Measurements from ENCODE around the gene ARHGAP6.

Gene ARHGAP6

DNA sequence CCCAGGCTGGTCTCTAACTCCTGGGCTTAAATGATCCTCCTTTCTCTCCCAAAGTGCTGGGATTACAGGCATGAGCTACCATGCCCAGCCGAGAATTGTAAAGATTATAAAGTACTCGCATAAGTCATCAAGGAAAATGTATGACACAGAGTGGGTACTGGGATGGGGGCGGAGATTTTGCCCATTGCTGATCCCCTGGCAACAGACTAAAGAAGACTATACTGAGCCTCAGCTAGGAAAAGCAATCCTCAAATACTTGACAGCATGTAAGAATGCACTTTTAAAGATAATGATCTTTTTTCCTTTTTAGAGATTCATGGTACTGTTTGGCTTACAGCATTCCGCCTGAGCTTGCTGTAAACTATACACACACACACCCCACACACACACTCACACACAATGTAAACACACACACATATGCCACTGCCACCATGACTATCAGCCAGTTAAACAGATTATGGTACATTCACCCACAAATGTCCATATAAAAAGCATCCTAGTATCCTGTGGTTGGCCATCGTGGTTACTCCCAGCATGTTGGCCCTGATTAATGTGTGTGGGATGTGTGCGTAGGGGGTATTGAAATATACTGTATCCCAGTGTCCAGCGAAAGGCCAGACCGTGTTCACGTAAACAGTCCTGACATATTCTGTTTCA lies 259.5 kb downstream of the ARHGAP6 start:
- no peaks in the 10 kb centered on the region for H3K36me3 ChIP-seq (ENCODE audit: control insufficient read depth in 1 of 2, insufficient read depth in 2 of 2, low read length in 2 of 2)
- H3K9me3 ChIP-seq (ENCODE audit: control insufficient read depth in 1 of 2, low read length in 2 of 2) = no peaks in the 10 kb centered on the region
- H3K9ac ChIP-seq (ENCODE audit: low read depth in 1 of 2, low read length in 2 of 2) = no peak overlapping the region
- no peaks in the 10 kb centered on the region for H3K4me1 ChIP-seq (ENCODE audit: control insufficient read depth in 1 of 2, insufficient read depth in 2 of 2, low read length in 2 of 2)
- H3K27ac ChIP-seq (ENCODE audit: low read depth, low read length) = no peak overlapping the region
- H3K4me3 ChIP-seq (ENCODE audit: low read depth in 1 of 2, low read length in 2 of 2) = no peak overlapping the region
- H3K27me3 ChIP-seq (ENCODE audit: control insufficient read depth in 1 of 2, insufficient read depth in 2 of 2, low read length in 2 of 2) = no peaks in the 10 kb centered on the region

DNA sequence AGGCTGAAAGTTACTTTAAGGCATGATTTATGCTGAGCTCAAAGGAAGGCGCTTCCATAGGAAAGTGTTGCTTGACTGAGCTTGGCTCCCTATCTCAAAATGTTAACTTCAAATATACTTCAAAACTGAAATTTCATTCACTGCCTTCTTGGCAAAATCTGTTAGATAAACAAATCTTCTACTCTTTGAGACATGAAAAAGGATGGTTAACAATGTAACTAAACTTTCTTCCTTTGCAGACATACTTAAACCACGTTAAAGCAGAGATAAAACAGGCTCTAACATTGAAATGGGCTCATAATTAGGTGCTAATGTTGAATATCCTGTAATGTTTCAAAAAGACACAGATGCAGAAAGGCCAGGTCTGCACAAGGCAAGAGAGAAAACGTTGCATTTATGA lies 262.1 kb downstream of the ARHGAP6 start:
- Histone ChIP-seq H3K27ac (ENCODE audit: low read depth, low read length) (no peak overlapping the region), H3K36me3 (ENCODE audit: control insufficient read depth in 1 of 2, insufficient read depth in 2 of 2, low read length in 2 of 2) (no peaks in the 10 kb centered on the region), H3K27me3 (ENCODE audit: control insufficient read depth in 1 of 2, insufficient read depth in 2 of 2, low read length in 2 of 2) (no peaks in the 10 kb centered on the region), H3K9me3 (ENCODE audit: control insufficient read depth in 1 of 2, low read length in 2 of 2) (no peaks in the 10 kb centered on the region), H3K4me1 (ENCODE audit: control insufficient read depth in 1 of 2, insufficient read depth in 2 of 2, low read length in 2 of 2) (no peaks in the 10 kb centered on the region), H3K9ac (ENCODE audit: low read depth in 1 of 2, low read length in 2 of 2) (no peak overlapping the region), H3K4me3 (ENCODE audit: low read depth in 1 of 2, low read length in 2 of 2) (no peak overlapping the region)

DNA sequence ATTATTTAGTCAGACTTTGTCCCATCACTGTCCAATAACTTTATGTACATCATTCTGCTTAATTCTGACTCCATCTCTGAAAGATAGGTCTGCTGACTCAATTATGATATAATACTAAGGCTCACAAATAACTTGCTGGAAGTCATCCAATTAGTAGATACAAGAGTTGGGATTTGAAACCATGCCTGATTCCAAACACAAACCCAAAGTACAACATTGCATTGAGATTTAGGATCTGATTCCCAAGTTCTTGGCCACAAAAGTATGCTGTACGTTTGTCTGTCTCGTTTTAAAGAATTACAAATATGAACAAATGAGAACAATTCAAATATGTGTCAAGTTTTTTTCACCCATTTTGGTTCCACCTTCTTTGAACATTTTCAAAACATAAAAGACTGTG lies 263.8 kb downstream of the ARHGAP6 start:
- no peaks in the 10 kb centered on the region for H3K4me1 ChIP-seq (ENCODE audit: control insufficient read depth in 1 of 2, insufficient read depth in 2 of 2, low read length in 2 of 2)
- H3K36me3 ChIP-seq (ENCODE audit: control insufficient read depth in 1 of 2, insufficient read depth in 2 of 2, low read length in 2 of 2) = no peaks in the 10 kb centered on the region
- H3K27me3 ChIP-seq (ENCODE audit: control insufficient read depth in 1 of 2, insufficient read depth in 2 of 2, low read length in 2 of 2) = no peaks in the 10 kb centered on the region
- no peak overlapping the region for H3K27ac ChIP-seq (ENCODE audit: low read depth, low read length)
- no peak overlapping the region for H3K9ac ChIP-seq (ENCODE audit: low read depth in 1 of 2, low read length in 2 of 2)
- no peaks in the 10 kb centered on the region for H3K9me3 ChIP-seq (ENCODE audit: control insufficient read depth in 1 of 2, low read length in 2 of 2)
- no peak overlapping the region for H3K4me3 ChIP-seq (ENCODE audit: low read depth in 1 of 2, low read length in 2 of 2)

DNA sequence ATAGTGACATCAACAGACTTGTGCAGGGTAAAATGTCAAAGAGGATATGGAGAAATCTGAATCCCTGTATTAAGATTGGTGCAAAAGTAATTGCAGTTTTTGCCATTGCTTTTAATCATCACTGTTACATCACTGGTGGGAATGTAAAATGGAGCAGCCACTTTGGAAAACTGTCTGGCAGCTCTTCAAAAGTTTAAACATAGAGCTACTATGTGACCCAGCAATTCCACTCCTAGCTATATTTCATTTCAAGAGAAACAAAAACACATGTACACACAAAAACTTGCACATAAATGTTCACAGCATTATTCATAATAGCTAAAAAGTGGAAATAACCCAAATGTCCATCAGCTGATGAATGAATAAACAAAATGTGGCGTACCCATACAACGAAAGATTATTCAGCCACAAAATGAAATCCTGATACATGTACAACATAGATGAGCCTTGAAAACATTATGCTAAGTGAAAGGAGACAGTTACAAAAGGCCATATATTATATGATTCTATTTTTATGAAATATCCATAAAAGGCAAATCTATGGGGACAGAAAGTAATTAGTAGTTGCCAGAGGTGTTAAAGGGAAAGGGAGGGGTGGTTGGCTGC lies 266.1 kb downstream of the ARHGAP6 start:
- Histone ChIP-seq H3K9ac (ENCODE audit: low read depth in 1 of 2, low read length in 2 of 2) (no peak overlapping the region), H3K36me3 (ENCODE audit: control insufficient read depth in 1 of 2, insufficient read depth in 2 of 2, low read length in 2 of 2) (no peaks in the 10 kb centered on the region), H3K4me3 (ENCODE audit: low read depth in 1 of 2, low read length in 2 of 2) (no peak overlapping the region), H3K9me3 (ENCODE audit: control insufficient read depth in 1 of 2, low read length in 2 of 2) (no peaks in the 10 kb centered on the region), H3K27ac (ENCODE audit: low read depth, low read length) (no peak overlapping the region), H3K27me3 (ENCODE audit: control insufficient read depth in 1 of 2, insufficient read depth in 2 of 2, low read length in 2 of 2) (no peaks in the 10 kb centered on the region), H3K4me1 (ENCODE audit: control insufficient read depth in 1 of 2, insufficient read depth in 2 of 2, low read length in 2 of 2) (no peaks in the 10 kb centered on the region)

DNA sequence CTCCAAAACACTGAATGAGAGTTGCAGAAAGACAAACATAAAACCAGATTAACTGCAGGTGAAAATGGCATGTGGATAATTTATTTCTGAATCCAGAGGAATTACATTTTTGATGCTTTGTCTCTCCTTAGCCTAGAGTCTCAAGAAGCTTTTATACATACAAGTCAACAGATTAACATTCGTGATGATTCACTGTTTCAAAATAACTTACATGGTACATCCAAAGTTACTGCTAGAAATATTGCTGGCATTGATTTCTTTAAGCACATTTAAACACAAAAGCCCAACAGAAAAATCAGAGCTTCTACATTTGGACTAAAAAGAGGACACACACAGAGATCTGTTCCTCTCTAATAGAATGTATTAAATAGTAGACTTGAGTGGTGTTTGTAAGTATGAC lies 266.9 kb downstream of the ARHGAP6 start:
- H3K27me3 ChIP-seq (ENCODE audit: control insufficient read depth in 1 of 2, insufficient read depth in 2 of 2, low read length in 2 of 2) = no peaks in the 10 kb centered on the region
- H3K4me3 ChIP-seq (ENCODE audit: low read depth in 1 of 2, low read length in 2 of 2) = no peak overlapping the region
- no peaks in the 10 kb centered on the region for H3K9me3 ChIP-seq (ENCODE audit: control insufficient read depth in 1 of 2, low read length in 2 of 2)
- no peak overlapping the region for H3K27ac ChIP-seq (ENCODE audit: low read depth, low read length)
- no peak overlapping the region for H3K9ac ChIP-seq (ENCODE audit: low read depth in 1 of 2, low read length in 2 of 2)
- H3K36me3 ChIP-seq (ENCODE audit: control insufficient read depth in 1 of 2, insufficient read depth in 2 of 2, low read length in 2 of 2) = no peaks in the 10 kb centered on the region
- H3K4me1 ChIP-seq (ENCODE audit: control insufficient read depth in 1 of 2, insufficient read depth in 2 of 2, low read length in 2 of 2) = no peaks in the 10 kb centered on the region

DNA sequence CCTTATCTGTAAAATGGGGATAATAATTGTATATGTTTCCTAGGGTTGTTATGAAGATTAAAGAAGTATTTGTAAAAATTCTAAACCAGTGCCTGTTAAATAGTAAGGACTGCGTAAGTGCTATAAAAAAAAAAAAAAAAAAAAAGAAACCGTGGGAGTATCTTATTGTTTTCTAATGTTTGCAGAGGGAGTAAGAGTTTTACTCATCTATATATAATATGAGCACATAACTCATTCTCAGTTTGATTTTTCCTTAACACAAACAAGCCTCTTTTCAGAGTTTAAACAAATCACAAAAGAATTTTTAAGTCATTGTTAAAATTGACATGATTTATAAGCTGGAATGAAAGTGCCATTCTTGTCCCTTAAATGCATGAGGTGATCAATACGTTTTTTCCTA lies 267.6 kb downstream of the ARHGAP6 start:
- Histone ChIP-seq H3K4me3 (ENCODE audit: low read depth in 1 of 2, low read length in 2 of 2) (no peak overlapping the region), H3K27me3 (ENCODE audit: control insufficient read depth in 1 of 2, insufficient read depth in 2 of 2, low read length in 2 of 2) (no peaks in the 10 kb centered on the region), H3K36me3 (ENCODE audit: control insufficient read depth in 1 of 2, insufficient read depth in 2 of 2, low read length in 2 of 2) (no peaks in the 10 kb centered on the region), H3K4me1 (ENCODE audit: control insufficient read depth in 1 of 2, insufficient read depth in 2 of 2, low read length in 2 of 2) (no peaks in the 10 kb centered on the region), H3K9me3 (ENCODE audit: control insufficient read depth in 1 of 2, low read length in 2 of 2) (no peaks in the 10 kb centered on the region), H3K9ac (ENCODE audit: low read depth in 1 of 2, low read length in 2 of 2) (no peak overlapping the region), H3K27ac (ENCODE audit: low read depth, low read length) (no peak overlapping the region)

DNA sequence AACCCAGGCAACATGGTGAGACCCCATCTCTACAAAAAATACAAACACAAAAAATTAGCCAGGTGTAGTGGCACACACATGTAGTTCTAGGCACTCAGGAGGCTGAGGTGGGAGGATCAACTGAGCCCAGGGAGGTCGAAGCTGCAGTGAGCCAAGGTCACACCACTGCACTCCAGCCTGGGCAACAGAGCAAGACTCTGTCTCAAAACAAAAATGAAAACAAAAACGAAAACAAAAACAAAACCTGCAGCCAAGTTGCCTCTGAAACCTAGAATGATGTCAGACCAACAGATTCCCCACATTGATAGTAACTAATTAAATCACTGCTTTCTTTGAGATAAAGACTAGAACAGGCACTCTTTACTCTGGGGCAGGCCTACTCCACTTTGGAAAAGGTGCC lies 268.0 kb downstream of the ARHGAP6 start:
- Histone ChIP-seq H3K4me1 (ENCODE audit: control insufficient read depth in 1 of 2, insufficient read depth in 2 of 2, low read length in 2 of 2) (no peaks in the 10 kb centered on the region), H3K9ac (ENCODE audit: low read depth in 1 of 2, low read length in 2 of 2) (no peak overlapping the region), H3K36me3 (ENCODE audit: control insufficient read depth in 1 of 2, insufficient read depth in 2 of 2, low read length in 2 of 2) (no peaks in the 10 kb centered on the region), H3K27me3 (ENCODE audit: control insufficient read depth in 1 of 2, insufficient read depth in 2 of 2, low read length in 2 of 2) (no peaks in the 10 kb centered on the region), H3K9me3 (ENCODE audit: control insufficient read depth in 1 of 2, low read length in 2 of 2) (no peaks in the 10 kb centered on the region), H3K4me3 (ENCODE audit: low read depth in 1 of 2, low read length in 2 of 2) (no peak overlapping the region), H3K27ac (ENCODE audit: low read depth, low read length) (no peak overlapping the region)

DNA sequence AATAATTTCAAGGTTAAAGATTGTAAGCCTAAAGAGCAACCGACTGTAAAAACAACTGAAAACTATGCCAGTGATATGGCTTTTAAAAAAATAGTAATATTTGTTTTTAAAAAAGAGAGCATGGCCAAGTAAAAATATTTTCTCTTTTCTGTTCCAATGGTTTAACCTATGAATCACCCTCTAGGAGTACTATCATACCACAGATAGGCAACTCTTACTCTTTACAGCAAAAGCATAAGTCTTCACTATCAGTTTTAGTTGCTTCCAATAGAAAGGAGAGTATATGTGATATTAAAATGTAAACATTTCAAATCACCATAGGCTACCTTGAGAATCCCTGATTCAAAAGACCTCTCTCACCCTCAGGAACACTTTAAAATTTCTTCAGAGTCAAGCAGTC lies 269.9 kb downstream of the ARHGAP6 start:
- Histone ChIP-seq H3K4me3 (ENCODE audit: low read depth in 1 of 2, low read length in 2 of 2) (no peak overlapping the region), H3K9me3 (ENCODE audit: control insufficient read depth in 1 of 2, low read length in 2 of 2) (no peaks in the 10 kb centered on the region), H3K4me1 (ENCODE audit: control insufficient read depth in 1 of 2, insufficient read depth in 2 of 2, low read length in 2 of 2) (no peaks in the 10 kb centered on the region), H3K9ac (ENCODE audit: low read depth in 1 of 2, low read length in 2 of 2) (no peak overlapping the region), H3K27ac (ENCODE audit: low read depth, low read length) (no peak overlapping the region), H3K27me3 (ENCODE audit: control insufficient read depth in 1 of 2, insufficient read depth in 2 of 2, low read length in 2 of 2) (no peaks in the 10 kb centered on the region), H3K36me3 (ENCODE audit: control insufficient read depth in 1 of 2, insufficient read depth in 2 of 2, low read length in 2 of 2) (no peaks in the 10 kb centered on the region)

DNA sequence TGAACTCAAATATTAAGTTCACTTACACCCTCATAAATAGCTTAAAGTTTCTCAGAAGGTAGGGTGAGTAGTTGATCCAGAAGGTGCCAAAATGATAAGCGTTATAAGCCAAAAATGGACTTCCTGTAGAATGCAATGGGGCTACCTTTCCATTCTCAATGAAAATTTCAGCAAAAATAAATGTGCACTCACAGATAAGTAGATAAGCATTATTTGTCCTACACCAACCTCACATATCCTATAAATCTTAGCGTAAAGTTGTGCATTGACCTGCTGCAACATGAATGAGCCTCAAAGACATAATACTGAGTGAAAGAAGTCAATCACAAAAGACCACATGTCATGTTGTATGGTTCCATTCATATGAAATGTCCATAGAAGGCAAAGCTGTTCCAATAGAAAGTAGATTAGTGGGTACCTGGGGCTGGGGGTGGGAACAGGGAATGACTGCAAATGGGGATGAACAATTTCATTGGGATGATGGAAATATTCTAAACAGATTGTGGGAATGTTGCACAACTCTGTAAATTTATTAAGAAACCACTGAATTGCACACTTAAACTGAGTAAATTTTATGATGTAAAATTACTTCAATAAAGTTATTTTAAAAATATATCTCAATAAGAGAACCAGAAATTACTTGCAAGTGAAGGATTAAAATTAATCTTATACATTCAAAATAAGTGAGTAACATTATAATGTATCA lies 271.6 kb downstream of the ARHGAP6 start:
- Histone ChIP-seq H3K4me3 (ENCODE audit: low read depth in 1 of 2, low read length in 2 of 2) (no peak overlapping the region), H3K27ac (ENCODE audit: low read depth, low read length) (no peak overlapping the region), H3K27me3 (ENCODE audit: control insufficient read depth in 1 of 2, insufficient read depth in 2 of 2, low read length in 2 of 2) (no peaks in the 10 kb centered on the region), H3K36me3 (ENCODE audit: control insufficient read depth in 1 of 2, insufficient read depth in 2 of 2, low read length in 2 of 2) (no peaks in the 10 kb centered on the region), H3K4me1 (ENCODE audit: control insufficient read depth in 1 of 2, insufficient read depth in 2 of 2, low read length in 2 of 2) (no peaks in the 10 kb centered on the region), H3K9ac (ENCODE audit: low read depth in 1 of 2, low read length in 2 of 2) (no peak overlapping the region), H3K9me3 (ENCODE audit: control insufficient read depth in 1 of 2, low read length in 2 of 2) (no peaks in the 10 kb centered on the region)

DNA sequence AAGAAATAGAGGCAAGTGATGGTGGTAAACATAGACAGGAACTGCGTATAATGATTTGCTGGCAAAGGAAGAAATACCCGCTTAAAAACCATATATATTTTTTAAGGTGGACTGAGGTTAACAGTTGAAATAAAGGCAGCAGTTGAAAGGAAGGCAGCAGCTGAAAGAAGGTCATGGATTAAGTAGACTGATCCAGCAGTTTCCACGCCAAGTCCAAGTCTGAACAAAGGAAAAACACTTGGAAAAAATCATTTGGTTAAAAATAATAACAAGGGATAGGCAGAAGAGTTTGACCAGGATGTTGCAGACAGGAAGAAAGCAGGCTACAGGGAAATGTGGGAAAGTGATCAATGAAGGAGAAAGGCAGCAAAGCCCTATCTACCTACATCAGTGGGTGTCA lies 278.9 kb downstream of the ARHGAP6 start:
- Histone ChIP-seq H3K9ac (ENCODE audit: low read depth in 1 of 2, low read length in 2 of 2) (no peak overlapping the region), H3K9me3 (ENCODE audit: control insufficient read depth in 1 of 2, low read length in 2 of 2) (no peaks in the 10 kb centered on the region), H3K4me1 (ENCODE audit: control insufficient read depth in 1 of 2, insufficient read depth in 2 of 2, low read length in 2 of 2) (peaks cover 0 to 8% of the 10 kb centered on the region in 2 donors), H3K27me3 (ENCODE audit: control insufficient read depth in 1 of 2, insufficient read depth in 2 of 2, low read length in 2 of 2) (no peaks in the 10 kb centered on the region), H3K4me3 (ENCODE audit: low read depth in 1 of 2, low read length in 2 of 2) (no peak overlapping the region), H3K27ac (ENCODE audit: low read depth, low read length) (no peak overlapping the region), H3K36me3 (ENCODE audit: control insufficient read depth in 1 of 2, insufficient read depth in 2 of 2, low read length in 2 of 2) (no peaks in the 10 kb centered on the region)
